OCI-LY3 (cell line): ENCODE measurements around the gene HLA-DMB.
"Not testable (repeated sequence)": the region's sequence is repeated elsewhere in the genome, so short reads cannot be mapped to it uniquely, and the experiment has no call there.

Source experiments
- H2AFZ ChIP-seq: fragments of 200-600, 300-600 bp; shearing (Covaris generic); 2 replicates; pipeline ENCODE4 v1.6.0; 2014; ENCODE audit warnings: antibody characterized with exemption, low read depth, low read length
- H3K27ac ChIP-seq: fragments of 200-600, 300-600 bp; sonication (generic); 2 replicates; pipeline ENCODE4 v1.5.1; 2014; ENCODE audit warnings: mild to moderate bottlenecking, low read length, moderate library complexity, mixed read lengths
- H3K27me3 ChIP-seq: fragments of 200-600, 300-600 bp; sonication (generic); 2 replicates; pipeline ENCODE4 v1.6.1; 2014; ENCODE audit warnings: low read depth, low read length, mixed read lengths
- H3K36me3 ChIP-seq: fragments of 200-600, 300-600 bp; sonication (generic); replicated peaks from 2 replicates; pipeline ENCODE3; 2014; ENCODE audit warnings: low read depth, low read length, mixed read lengths
- H3K4me1 ChIP-seq: fragments of 300-600, 200-600 bp; sonication (generic); 2 replicates; pipeline ENCODE4 v1.6.1; 2014; ENCODE audit warnings: low read length, mixed read lengths
- H3K4me2 ChIP-seq: fragments of 200-600, 300-600 bp; sonication (generic); 2 replicates; pipeline ENCODE4 v1.6.1; 2014; ENCODE audit warnings: low read length, mixed read lengths
- H3K4me3 ChIP-seq: fragments of 300-600, 200-600 bp; sonication (generic); 2 replicates; pipeline ENCODE4 v1.5.1; 2014; ENCODE audit warnings: antibody characterized with exemption, mild to moderate bottlenecking, low read length, moderate library complexity
- H3K79me2 ChIP-seq: fragments of 300-600, 200-600 bp; shearing (Covaris generic); 2 replicates; pipeline ENCODE4 v1.6.1; 2014; ENCODE audit warnings: mild to moderate bottlenecking, low read length, mixed read lengths
- H3K9ac ChIP-seq: fragments of 300-600, 200-600 bp; shearing (Covaris generic); 2 replicates; pipeline ENCODE4 v1.6.0; 2014; ENCODE audit warnings: mild to moderate bottlenecking, low read length, moderate library complexity
- H3K9me3 ChIP-seq: fragments of 200-600, 300-600 bp; shearing (Covaris generic); 2 replicates; pipeline ENCODE4 v1.6.1; 2014; ENCODE audit warnings: low read length, mixed read lengths; ENCODE audit not compliant: insufficient read depth
- H4K20me1 ChIP-seq: fragments of 200-600, 300-600 bp; sonication (generic); 2 replicates; pipeline ENCODE4 v1.6.1; 2016; ENCODE audit warnings: low read length, mixed read lengths; ENCODE audit not compliant: insufficient read depth
- EZH2phosphoT487 ChIP-seq: fragments of 200-600 bp; shearing (Covaris generic); IDR thresholded peaks from 2 replicates; pipeline ENCODE4 v1.6.1; 2018; ENCODE audit warnings: antibody characterized with exemption, mixed run types, low read depth
- TF ChIP-seq, protein P1 (sequence below): fragments of 200-600, 300-600 bp; sonication (generic); IDR thresholded peaks from 2 replicates; pipeline ENCODE4 v1.5.1; 2014; ENCODE audit warnings: antibody characterized with exemption, low read length, low read depth

Gene HLA-DMB

DNA sequence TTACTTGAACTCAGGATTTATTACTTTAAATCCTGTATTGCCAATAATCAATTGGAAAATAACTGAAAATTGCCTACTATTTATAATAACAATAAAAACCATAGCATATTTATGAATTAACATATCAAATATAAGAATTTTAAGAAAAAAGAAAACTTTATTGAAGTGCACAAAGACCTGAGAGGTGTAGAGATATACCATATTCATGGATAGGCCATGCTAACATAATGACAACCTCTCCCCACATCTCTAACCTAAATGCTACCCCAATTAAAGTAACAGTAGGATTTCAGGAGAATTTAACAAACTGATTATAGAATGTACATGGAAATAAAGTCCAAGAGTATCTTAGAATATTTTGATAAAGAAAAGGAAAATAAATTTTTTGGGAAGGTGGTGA lies 5.1 kb upstream of the HLA-DMB start:
- TF ChIP-seq EZH2phosphoT487 = no peak
- TF ChIP-seq, protein P1, sequence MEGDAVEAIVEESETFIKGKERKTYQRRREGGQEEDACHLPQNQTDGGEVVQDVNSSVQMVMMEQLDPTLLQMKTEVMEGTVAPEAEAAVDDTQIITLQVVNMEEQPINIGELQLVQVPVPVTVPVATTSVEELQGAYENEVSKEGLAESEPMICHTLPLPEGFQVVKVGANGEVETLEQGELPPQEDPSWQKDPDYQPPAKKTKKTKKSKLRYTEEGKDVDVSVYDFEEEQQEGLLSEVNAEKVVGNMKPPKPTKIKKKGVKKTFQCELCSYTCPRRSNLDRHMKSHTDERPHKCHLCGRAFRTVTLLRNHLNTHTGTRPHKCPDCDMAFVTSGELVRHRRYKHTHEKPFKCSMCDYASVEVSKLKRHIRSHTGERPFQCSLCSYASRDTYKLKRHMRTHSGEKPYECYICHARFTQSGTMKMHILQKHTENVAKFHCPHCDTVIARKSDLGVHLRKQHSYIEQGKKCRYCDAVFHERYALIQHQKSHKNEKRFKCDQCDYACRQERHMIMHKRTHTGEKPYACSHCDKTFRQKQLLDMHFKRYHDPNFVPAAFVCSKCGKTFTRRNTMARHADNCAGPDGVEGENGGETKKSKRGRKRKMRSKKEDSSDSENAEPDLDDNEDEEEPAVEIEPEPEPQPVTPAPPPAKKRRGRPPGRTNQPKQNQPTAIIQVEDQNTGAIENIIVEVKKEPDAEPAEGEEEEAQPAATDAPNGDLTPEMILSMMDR = no peak
- Histone ChIP-seq H3K4me1 (peaks cover 86% of the 10 kb centered on the region), H3K27ac (peak overlapping the region; percentile 99), H3K27me3 (no peaks in the 10 kb centered on the region), H3K9me3 (peaks cover 3% of the 10 kb centered on the region; the same call in 1 of the 2 replicates), H3K9ac (no peak overlapping the region), H3K4me3 (peak overlapping the region; percentile 67; the same call in 1 of the 2 replicates), H2AFZ (no peak overlapping the region), H4K20me1 (0 out of 2 replicates have a peak, but pooled peaks cover 9% of the 10 kb centered on the region), H3K4me2 (peak overlapping the region; percentile 96; the same call in 1 of the 2 replicates), H3K36me3 (peaks cover 24% of the 10 kb centered on the region), H3K79me2 (peaks cover 42% of the 10 kb centered on the region)

DNA sequence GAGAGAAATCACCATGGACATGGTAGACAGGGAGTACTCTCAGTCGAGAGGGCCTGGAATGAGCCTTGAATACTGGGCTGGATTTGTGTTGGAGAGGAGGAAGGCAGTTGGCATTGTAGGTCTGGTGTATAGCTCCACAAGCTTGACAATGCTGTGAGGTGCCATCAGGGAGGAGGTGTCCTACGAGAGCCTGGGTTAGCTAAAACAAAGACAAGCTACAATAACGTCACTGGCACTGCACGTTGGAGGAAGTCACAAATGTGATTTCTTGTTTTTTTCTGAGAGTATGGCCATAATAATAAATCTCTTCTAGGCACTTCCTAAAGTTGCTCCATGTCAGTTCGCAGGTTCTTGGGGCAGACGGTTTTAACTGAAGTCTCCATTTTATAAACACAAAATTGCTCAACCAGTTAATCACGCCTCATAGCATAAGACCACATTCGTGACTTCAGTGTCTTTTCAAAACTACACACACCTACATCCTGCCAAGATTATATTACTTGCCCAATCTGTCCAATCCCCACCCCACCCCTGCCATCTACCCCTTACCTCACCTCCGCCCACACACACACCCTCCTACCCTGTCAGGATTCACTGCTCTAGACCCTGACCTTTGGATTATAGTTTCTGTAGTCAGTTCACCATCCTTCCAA lies 4.4 kb upstream of the HLA-DMB start:
- H3K4me3 ChIP-seq = peak overlapping the region; percentile 67
- peaks cover 41% of the 10 kb centered on the region for H3K79me2 ChIP-seq
- H4K20me1 ChIP-seq = 0 out of 2 replicates have a peak, but pooled peaks cover 9% of the 10 kb centered on the region
- peak overlapping the region; percentile 96 for H3K4me2 ChIP-seq
- H3K4me1 ChIP-seq = peaks cover 86% of the 10 kb centered on the region
- no peaks in the 10 kb centered on the region for H3K27me3 ChIP-seq
- no peak overlapping the region for H2AFZ ChIP-seq
- peaks cover 20% of the 10 kb centered on the region for H3K36me3 ChIP-seq
- peak overlapping the region; percentile 65 for H3K9ac ChIP-seq
- peaks cover 3% of the 10 kb centered on the region; the same call in 1 of the 2 replicates for H3K9me3 ChIP-seq
- TF ChIP-seq, protein P1 = no peak
- TF ChIP-seq EZH2phosphoT487 = no peak
- peak overlapping the region; percentile 99 for H3K27ac ChIP-seq

GRCh38 chr6:32943864-32944649 lies 3.2 kb upstream of the HLA-DMB start:
- Histone ChIP-seq H3K36me3 (peaks cover 10% of the 10 kb centered on the region), H3K9me3 (peaks cover 3% of the 10 kb centered on the region; the same call in 1 of the 2 replicates), H3K27me3 (no peaks in the 10 kb centered on the region), H3K9ac (peak overlapping the region; percentile 74), H2AFZ (no peak overlapping the region), H3K27ac (peak overlapping the region; percentile 99), H3K4me2 (peak overlapping the region; percentile 96), H3K79me2 (peaks cover 40% of the 10 kb centered on the region), H4K20me1 (0 out of 2 replicates have a peak, but pooled peaks cover 7% of the 10 kb centered on the region), H3K4me1 (peaks cover 84% of the 10 kb centered on the region), H3K4me3 (peak overlapping the region; percentile 73)
- TF ChIP-seq EZH2phosphoT487 = no peak
- TF ChIP-seq, protein P1 = no peak

DNA sequence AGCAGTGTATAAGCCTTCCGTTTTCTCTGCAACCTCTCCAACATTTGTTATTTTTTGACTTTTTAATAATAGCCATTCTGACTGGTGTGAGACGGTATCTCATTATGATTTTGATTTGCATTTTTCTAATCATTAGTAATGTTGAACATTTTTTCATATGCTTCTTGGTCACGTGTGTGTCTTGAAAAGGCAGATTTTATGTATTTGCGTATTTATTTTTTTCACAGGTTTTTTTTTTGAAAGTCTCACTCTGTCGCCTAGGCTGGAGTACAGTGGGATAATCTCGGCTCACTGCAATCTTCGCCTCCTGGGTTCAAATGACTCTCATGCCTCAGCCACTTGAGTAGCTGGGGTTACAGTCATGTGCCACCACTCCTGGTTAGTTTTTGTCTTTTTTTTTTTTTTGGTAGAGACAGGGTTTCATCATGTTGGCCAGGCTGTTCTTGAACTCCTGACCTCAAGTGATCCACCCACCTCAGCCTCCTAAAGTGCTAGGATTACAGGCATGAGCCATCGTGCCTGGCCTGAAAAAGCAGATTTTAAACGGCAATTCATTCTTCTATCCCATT lies 1.8 kb upstream of the HLA-DMB start:
- H3K9ac ChIP-seq = peak overlapping the region; percentile 82; the same call in 1 of the 2 replicates
- H2AFZ ChIP-seq, H3K9me3 ChIP-seq, H4K20me1 ChIP-seq, H3K27me3 ChIP-seq: not testable (repeated sequence)
- H3K4me2 ChIP-seq = peak overlapping the region; percentile 87
- peak overlapping the region; percentile 99 for H3K27ac ChIP-seq
- H3K4me3 ChIP-seq = peak overlapping the region; percentile 22; the same call in 1 of the 2 replicates
- peaks cover 39% of the 10 kb centered on the region for H3K79me2 ChIP-seq
- H3K36me3 ChIP-seq = peaks cover 19% of the 10 kb centered on the region
- H3K4me1 ChIP-seq = peaks cover 69% of the 10 kb centered on the region
